Nephron (organoid): ENCODE measurements around the gene RFTN2.
"Not testable (repeated sequence)": the region's sequence is repeated elsewhere in the genome, so short reads cannot be mapped to it uniquely, and the experiment has no call there.

ENCODE experiments used
- H3K27ac Mint-ChIP-seq, 3 experiments: 2 replicates each; pipeline ENCODE4 v1.8.0; 2020; ENCODE audit warnings: mixed read lengths in 3 of 3, mild to moderate bottlenecking in 2 of 3, moderate library complexity in 1 of 3
- H3K27me3 Mint-ChIP-seq: 2 replicates; pipeline ENCODE4 v1.8.0; 2021; ENCODE audit warnings: low read depth, mild to moderate bottlenecking, moderate library complexity, mixed read lengths
- H3K36me3 Mint-ChIP-seq: 2 replicates; pipeline ENCODE4 v1.8.0; 2020; ENCODE audit warnings: low read depth, mixed read lengths
- H3K4me1 Mint-ChIP-seq: 2 replicates; pipeline ENCODE4 v1.8.0; 2020; ENCODE audit warnings: mixed read lengths
- H3K4me3 Mint-ChIP-seq, 3 experiments: 2 replicates each; pipeline ENCODE4 v1.8.0; 2020; ENCODE audit warnings: mild to moderate bottlenecking in 3 of 3, mixed read lengths in 3 of 3, moderate library complexity in 2 of 3
- H3K9me3 Mint-ChIP-seq: 2 replicates; pipeline ENCODE4 v1.8.0; 2020; ENCODE audit warnings: mixed read lengths
- CTCF ChIP-seq, 3 experiments: fragments of 200-600 bp; sonication (generic); IDR thresholded peaks; one replicate each; pipeline ENCODE4 v1.5.0; 2021; ENCODE audit warnings: antibody characterized with exemption in 3 of 3; ENCODE audit not compliant: unreplicated experiment in 3 of 3

The RFTN2 gene

GRCh38 chr2:197555467-197555866, 119.9 kb downstream of the RFTN2 start:
- no peaks in the 10 kb centered on the region for H3K4me1 Mint-ChIP-seq
- H3K27ac Mint-ChIP-seq, result no peak overlapping the region
- H3K9me3 Mint-ChIP-seq, result no peaks in the 10 kb centered on the region
- peaks cover 31% of the 10 kb centered on the region for H3K36me3 Mint-ChIP-seq
- no peak for TF ChIP-seq CTCF (IDR thresholded peaks at IDR 0.05; ENCODE audit: unreplicated experiment in 3 of 3)
- H3K27me3 Mint-ChIP-seq, result no peaks in the 10 kb centered on the region
- H3K4me3 Mint-ChIP-seq, result no peak overlapping the region

- not testable (repeated sequence) for H3K4me1 Mint-ChIP-seq, H3K27ac Mint-ChIP-seq, H3K9me3 Mint-ChIP-seq, H3K4me3 Mint-ChIP-seq, H3K27me3 Mint-ChIP-seq
- peaks cover 55% of the 10 kb centered on the region for H3K36me3 Mint-ChIP-seq
Observed at GRCh38 chr2:197551260-197551659, 124.1 kb downstream of the RFTN2 start.

GRCh38 chr2:197548582-197548981, 126.8 kb downstream of the RFTN2 start:
- H3K27ac Mint-ChIP-seq, result peak overlapping the region in 1 of 3 experiments; percentile 48
- peaks cover 74% of the 10 kb centered on the region for H3K36me3 Mint-ChIP-seq
- H3K4me1 Mint-ChIP-seq, result no peaks in the 10 kb centered on the region
- H3K27me3 Mint-ChIP-seq, result no peaks in the 10 kb centered on the region
- no peak for TF ChIP-seq CTCF (IDR thresholded peaks at IDR 0.05; ENCODE audit: unreplicated experiment in 3 of 3)
- H3K9me3 Mint-ChIP-seq, result no peaks in the 10 kb centered on the region
- H3K4me3 Mint-ChIP-seq, result no peak overlapping the region

- Mint-ChIP-seq H3K9me3 (no peaks in the 10 kb centered on the region), H3K36me3 (peaks cover 76% of the 10 kb centered on the region), H3K27me3 (no peaks in the 10 kb centered on the region), H3K4me3 (no peak overlapping the region), H3K27ac (no peak overlapping the region), H3K4me1 (no peaks in the 10 kb centered on the region)
- no peak for TF ChIP-seq CTCF (IDR thresholded peaks at IDR 0.05; ENCODE audit: unreplicated experiment in 3 of 3)
Observed at GRCh38 chr2:197547163-197547900, 128.1 kb downstream of the RFTN2 start.

GRCh38 chr2:197543206-197543605, 132.2 kb downstream of the RFTN2 start:
- no peaks in the 10 kb centered on the region for H3K4me1 Mint-ChIP-seq
- peaks cover 83% of the 10 kb centered on the region for H3K36me3 Mint-ChIP-seq
- no peaks in the 10 kb centered on the region for H3K9me3 Mint-ChIP-seq
- no peak for TF ChIP-seq CTCF (IDR thresholded peaks at IDR 0.05; ENCODE audit: unreplicated experiment in 3 of 3)
- H3K4me3 Mint-ChIP-seq, result no peak overlapping the region
- H3K27ac Mint-ChIP-seq, result no peak overlapping the region
- H3K27me3 Mint-ChIP-seq, result no peaks in the 10 kb centered on the region

GRCh38 chr2:197539734-197540133, 135.7 kb downstream of the RFTN2 start:
- Mint-ChIP-seq H3K36me3 (peaks cover 82% of the 10 kb centered on the region), H3K9me3 (no peaks in the 10 kb centered on the region), H3K27me3 (no peaks in the 10 kb centered on the region), H3K4me1 (no peaks in the 10 kb centered on the region), H3K4me3 (no peak overlapping the region), H3K27ac (no peak overlapping the region)
- no peak for TF ChIP-seq CTCF (IDR thresholded peaks at IDR 0.05; ENCODE audit: unreplicated experiment in 3 of 3)
